Measurements from ENCODE around the gene LNX1.

DNA sequence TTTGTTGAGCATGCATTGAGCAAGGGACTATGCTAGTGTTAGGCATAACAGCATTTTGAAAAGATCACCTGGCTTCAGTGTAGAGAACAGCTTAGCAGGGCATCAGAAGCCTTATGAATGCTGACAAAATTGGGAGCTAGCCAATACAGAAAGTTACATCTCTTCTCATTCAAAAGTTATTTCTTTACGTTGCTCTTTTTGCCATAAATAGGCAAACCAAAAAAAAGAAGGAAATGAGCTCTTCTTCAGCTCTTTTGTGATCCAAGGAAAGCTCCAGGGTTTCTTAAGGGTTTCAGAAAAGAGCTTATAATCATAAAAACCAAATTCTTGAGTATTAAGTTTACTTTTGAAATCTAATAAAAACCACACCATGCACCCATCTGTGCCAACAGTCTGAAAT is 35.2 kb upstream of the LNX1 start:
- TF ChIP-seq, protein P1, sequence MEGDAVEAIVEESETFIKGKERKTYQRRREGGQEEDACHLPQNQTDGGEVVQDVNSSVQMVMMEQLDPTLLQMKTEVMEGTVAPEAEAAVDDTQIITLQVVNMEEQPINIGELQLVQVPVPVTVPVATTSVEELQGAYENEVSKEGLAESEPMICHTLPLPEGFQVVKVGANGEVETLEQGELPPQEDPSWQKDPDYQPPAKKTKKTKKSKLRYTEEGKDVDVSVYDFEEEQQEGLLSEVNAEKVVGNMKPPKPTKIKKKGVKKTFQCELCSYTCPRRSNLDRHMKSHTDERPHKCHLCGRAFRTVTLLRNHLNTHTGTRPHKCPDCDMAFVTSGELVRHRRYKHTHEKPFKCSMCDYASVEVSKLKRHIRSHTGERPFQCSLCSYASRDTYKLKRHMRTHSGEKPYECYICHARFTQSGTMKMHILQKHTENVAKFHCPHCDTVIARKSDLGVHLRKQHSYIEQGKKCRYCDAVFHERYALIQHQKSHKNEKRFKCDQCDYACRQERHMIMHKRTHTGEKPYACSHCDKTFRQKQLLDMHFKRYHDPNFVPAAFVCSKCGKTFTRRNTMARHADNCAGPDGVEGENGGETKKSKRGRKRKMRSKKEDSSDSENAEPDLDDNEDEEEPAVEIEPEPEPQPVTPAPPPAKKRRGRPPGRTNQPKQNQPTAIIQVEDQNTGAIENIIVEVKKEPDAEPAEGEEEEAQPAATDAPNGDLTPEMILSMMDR (IDR thresholded peaks at IDR 0.05) = no peak
- no peak for TF ChIP-seq POLR2A (IDR thresholded peaks at IDR 0.05)
